GM12801 (cell line): ENCODE data around the gene IFIT2.

Experiments used
- TF ChIP-seq, protein P1 (sequence below): IDR thresholded peaks from one replicate; pipeline ENCODE4 v1.5.1; 2011; ENCODE audit warnings: control low read depth; ENCODE audit not compliant: insufficient read length; ENCODE audit errors: extremely low read depth

The IFIT2 gene

DNA sequence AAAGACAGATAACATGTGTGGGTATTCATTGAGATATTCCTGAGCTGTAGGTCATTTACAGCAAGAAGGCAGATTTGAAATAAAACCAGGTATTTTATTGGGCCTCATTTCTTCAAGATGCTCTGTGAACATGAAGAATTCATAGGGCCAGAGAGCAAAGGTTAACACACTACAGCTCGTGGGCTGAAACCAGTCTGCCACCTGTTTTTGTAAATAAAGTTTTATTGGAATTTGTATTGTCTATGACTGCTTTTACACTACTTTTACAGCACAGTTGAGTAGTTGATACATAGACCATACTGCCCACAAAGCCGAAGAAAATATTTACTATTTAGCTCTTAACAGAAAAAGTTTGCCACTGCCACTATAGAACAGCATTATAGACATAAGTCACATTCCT is 28.2 kb upstream of the IFIT2 start:
- TF ChIP-seq, protein P1, sequence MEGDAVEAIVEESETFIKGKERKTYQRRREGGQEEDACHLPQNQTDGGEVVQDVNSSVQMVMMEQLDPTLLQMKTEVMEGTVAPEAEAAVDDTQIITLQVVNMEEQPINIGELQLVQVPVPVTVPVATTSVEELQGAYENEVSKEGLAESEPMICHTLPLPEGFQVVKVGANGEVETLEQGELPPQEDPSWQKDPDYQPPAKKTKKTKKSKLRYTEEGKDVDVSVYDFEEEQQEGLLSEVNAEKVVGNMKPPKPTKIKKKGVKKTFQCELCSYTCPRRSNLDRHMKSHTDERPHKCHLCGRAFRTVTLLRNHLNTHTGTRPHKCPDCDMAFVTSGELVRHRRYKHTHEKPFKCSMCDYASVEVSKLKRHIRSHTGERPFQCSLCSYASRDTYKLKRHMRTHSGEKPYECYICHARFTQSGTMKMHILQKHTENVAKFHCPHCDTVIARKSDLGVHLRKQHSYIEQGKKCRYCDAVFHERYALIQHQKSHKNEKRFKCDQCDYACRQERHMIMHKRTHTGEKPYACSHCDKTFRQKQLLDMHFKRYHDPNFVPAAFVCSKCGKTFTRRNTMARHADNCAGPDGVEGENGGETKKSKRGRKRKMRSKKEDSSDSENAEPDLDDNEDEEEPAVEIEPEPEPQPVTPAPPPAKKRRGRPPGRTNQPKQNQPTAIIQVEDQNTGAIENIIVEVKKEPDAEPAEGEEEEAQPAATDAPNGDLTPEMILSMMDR = no peak

DNA sequence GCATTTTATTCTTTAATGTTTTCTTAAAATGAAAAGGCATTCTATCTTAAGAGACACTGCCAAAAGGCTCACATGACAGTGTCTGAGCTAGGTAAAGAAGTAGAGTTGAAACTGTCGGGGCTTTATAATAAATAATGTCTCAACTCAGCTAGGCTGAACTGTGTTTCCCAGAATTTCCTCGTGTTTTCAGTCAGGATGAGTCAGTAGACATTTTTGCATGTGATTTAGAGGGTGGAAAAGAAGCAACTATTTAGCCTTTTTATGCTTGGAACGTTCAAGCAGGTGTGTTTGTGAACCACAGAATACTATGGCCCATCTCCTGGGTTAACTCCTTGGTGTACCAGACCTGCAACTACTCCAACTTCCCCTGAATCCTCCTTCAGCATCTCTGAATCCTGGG is 26.9 kb upstream of the IFIT2 start:
- TF ChIP-seq, protein P1 = no peak

DNA sequence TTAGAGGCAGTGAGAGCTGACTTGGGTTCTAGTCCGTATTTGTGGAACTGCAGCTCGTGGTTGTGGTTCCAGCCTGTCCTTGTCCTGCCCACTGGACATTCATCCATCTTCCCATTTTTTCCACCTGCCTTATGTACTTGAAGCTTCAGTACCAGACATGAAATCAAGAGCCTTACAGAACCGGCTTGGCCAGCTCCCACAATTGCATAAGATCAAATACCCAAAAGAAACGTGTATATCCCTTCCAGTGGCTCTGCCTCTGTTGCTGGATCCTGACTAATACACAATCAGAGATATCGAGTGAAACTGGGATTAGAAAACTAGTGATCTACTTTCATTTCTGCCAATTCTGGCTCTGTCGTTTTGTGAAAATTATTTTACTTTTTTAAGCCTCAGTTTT is 26.5 kb upstream of the IFIT2 start:
- TF ChIP-seq, protein P1 = no peak

DNA sequence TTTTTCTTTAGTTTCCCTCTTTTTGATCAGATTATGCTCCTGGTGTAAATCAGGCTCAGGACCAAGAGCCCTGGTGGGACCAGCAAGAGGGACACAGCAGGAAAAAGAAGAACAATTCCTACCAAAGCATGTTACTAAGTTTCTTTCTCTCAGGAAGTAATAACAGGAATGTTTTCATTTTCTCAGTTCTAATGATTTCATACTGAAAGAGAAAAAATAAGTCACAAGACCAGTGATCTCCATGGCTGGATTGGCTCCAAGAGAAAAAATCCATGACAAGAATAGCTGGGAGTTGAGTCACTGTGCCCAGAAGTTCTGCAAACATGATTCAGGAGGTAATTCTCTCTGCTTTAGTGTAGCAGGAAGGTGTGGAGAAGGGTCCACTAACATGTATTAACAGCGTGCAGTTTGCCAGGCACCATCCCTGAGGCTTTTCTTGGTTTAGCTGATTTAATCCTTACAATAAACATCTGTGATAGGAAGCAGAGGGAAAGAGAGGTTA is 23.8 kb upstream of the IFIT2 start:
- TF ChIP-seq, protein P1 = no peak

DNA sequence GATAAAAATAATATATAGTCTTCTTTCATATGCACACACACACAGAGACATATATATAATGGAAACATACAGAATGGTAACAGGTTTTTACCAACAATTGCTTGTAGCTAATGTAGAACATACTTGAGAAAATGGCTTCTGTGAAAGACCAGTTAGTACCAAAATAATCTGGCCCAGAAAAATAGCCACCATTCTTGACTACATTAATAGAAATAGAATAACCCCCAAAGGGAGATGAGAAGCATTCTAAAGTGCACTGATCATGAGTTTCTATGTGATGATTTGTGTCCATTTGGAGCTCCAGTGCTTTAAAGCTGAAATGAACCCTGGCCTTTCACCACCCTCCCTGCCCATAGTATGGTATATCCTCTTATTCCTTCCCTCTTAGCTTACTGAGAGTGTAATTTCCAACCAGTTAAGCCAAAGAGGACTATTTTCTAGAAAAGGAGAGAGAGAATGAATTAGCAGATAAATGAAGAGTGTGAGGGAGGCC is 22.9 kb upstream of the IFIT2 start:
- TF ChIP-seq, protein P1 = no peak

DNA sequence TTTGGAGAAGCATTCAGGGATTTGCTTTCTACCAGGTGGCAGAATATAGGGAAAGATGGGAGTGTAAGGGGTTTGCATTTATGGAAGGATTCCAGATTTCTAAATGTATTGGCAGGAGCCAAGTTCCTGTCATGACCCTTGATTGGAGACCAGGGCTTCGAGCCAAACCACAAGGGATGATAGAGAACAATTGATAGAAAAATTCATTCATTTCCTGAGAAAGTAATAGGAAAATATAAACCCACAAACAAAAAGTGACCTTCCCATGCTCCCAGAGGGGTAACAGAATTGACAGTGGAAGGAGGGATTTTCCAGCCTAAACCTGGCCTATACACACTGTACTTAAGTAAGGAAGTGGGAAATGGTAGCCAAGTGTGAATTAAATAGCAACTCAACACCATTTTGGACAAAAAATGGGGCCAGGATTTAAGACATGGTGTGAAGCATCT is 22.4 kb upstream of the IFIT2 start:
- TF ChIP-seq, protein P1 = no peak

DNA sequence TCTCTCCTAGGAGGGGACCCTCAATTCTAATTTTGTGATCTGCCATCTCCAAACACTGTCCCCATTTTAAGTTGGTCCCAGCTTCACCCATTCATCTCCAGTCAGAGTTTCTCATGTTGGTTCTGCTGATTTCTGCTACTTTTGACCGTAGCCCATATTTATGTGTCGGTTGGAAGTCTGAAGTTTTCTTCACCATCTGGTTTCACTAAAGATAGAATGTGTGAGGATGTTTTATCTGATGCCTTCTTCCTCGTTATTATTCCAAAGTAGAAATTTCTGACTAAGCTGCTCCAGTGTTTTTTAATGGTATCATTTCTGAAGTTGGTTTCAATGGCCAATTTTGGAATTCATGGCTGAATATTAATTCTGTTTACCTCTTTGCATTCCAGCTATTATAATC is 21.3 kb upstream of the IFIT2 start:
- TF ChIP-seq, protein P1 = no peak
